Keratinocyte (primary cell): ENCODE measurements around the gene IGFALS. TPM values are rescaled to one million over a fixed set of nuclear protein-coding genes. Genes with fewer than 3 reads are reported as not detected.

ENCODE experiments used
- DNase-seq: peaks from one replicate; pipeline ENCODE4 v3.0.0-alpha.2; 2011; ENCODE audit warnings: low read depth, missing footprints, low spot score
- FAIRE-seq: peaks from 2 replicates; lab custom pipeline; 2011; peaks lifted over from hg19 to GRCh38; lab: Jason Lieb, UNC
- H2AFZ ChIP-seq: 2 replicates; pipeline ENCODE4 v1.6.0; 2012; ENCODE audit warnings: low read length, control low read depth, inconsistent platforms; ENCODE audit not compliant: control insufficient read depth
- H3K27ac ChIP-seq: 2 replicates; pipeline ENCODE4 v1.5.1; 2011; ENCODE audit warnings: low read length; ENCODE audit not compliant: control insufficient read depth, insufficient read depth
- H3K27me3 ChIP-seq: 3 replicates; pipeline ENCODE4 v1.6.0; 2011; ENCODE audit warnings: low read length; ENCODE audit not compliant: control insufficient read depth, insufficient read depth; ENCODE audit errors: extremely low read depth
- H3K36me3 ChIP-seq, 2 experiments: 2 replicates in 1 of 2; 3 replicates in 1 of 2; pipeline ENCODE4 v1.5.1; 2011; ENCODE audit warnings: low read length in 2 of 2, mild to moderate bottlenecking in 1 of 2; ENCODE audit not compliant: control insufficient read depth in 2 of 2, insufficient read depth in 2 of 2; ENCODE audit errors: extremely low read depth in 1 of 2
- H3K4me1 ChIP-seq: 3 replicates; pipeline ENCODE4 v1.5.1; 2011; ENCODE audit warnings: low read length; ENCODE audit not compliant: control insufficient read depth, insufficient read depth; ENCODE audit errors: extremely low read depth
- H3K4me2 ChIP-seq: 3 replicates; pipeline ENCODE4 v1.6.0; 2011; ENCODE audit warnings: low read depth, low read length; ENCODE audit not compliant: control insufficient read depth, insufficient read depth; ENCODE audit errors: extremely low read depth
- H3K4me3 ChIP-seq, 3 experiments: fragments of 200-600 bp in 1 of 3; sonication (generic) in 1 of 3; 2 replicates in 2 of 3; 3 replicates in 1 of 3; pipeline ENCODE4 v1.5.1; 2011 to 2016; ENCODE audit warnings: low read length in 3 of 3, mild to moderate bottlenecking in 3 of 3, control low read depth in 2 of 3, inconsistent platforms in 1 of 3, low read depth in 1 of 3, mixed read lengths in 1 of 3, mixed run types in 1 of 3, moderate library complexity in 1 of 3; ENCODE audit not compliant: control insufficient read depth in 2 of 3, insufficient read depth in 2 of 3; ENCODE audit errors: extremely low read depth in 1 of 3
- H3K79me2 ChIP-seq: 2 replicates; pipeline ENCODE4 v1.6.0; 2012; ENCODE audit warnings: low read length; ENCODE audit not compliant: control insufficient read depth, insufficient read depth
- H3K9ac ChIP-seq: 3 replicates; pipeline ENCODE4 v1.6.0; 2011; ENCODE audit warnings: low read length; ENCODE audit not compliant: control insufficient read depth, insufficient read depth; ENCODE audit errors: extremely low read depth
- H3K9me1 ChIP-seq: 3 replicates; pipeline ENCODE4 v1.6.0; 2011; ENCODE audit warnings: low read length; ENCODE audit not compliant: control insufficient read depth, insufficient read depth; ENCODE audit errors: extremely low read depth
- H3K9me3 ChIP-seq: 2 replicates; pipeline ENCODE4 v1.5.1; 2012; ENCODE audit warnings: low read depth, low read length; ENCODE audit not compliant: control insufficient read depth
- H4K20me1 ChIP-seq: 3 replicates; pipeline ENCODE4 v1.6.0; 2011; ENCODE audit warnings: low read length; ENCODE audit not compliant: control insufficient read depth, insufficient read depth; ENCODE audit errors: extremely low read depth
- CTCF ChIP-seq, 3 experiments: IDR thresholded peaks in 1 of 3; conservative IDR thresholded peaks in 1 of 3; optimal IDR thresholded peaks in 1 of 3; 2 replicates in 2 of 3; 3 replicates in 1 of 3; pipeline versions ENCODE3 to v1.5.1; 2011; ENCODE audit warnings: low read length in 3 of 3, mild to moderate bottlenecking in 3 of 3, moderate library complexity in 2 of 3, control low read depth in 1 of 3, inconsistent platforms in 1 of 3; ENCODE audit not compliant: insufficient read depth in 2 of 3; ENCODE audit errors: extremely low read depth in 1 of 3
- EZH2 ChIP-seq: IDR thresholded peaks from one replicate; pipeline ENCODE4 v1.6.1; 2012; ENCODE audit warnings: inconsistent platforms, mild to moderate bottlenecking, low read length, moderate library complexity
- dilution Hi-C: fragments of 300-500 bp; cut with MboI; formaldehyde crosslinking; loops from one replicate; pipeline ENCODE4 v1.7.0; 2020; ENCODE audit warnings: low sequenced_read_pairs; ENCODE audit not compliant: extremely low pct_ligation_motif_present
- polyA plus RNA-seq, 5 experiments: library from polyadenylated mRNA; depleted of rRNA in 3 of 5; stranded (reverse) in 3 of 5; stranded (forward) in 1 of 5; unstranded in 1 of 5; fragments of >200 nt; gene quantifications; 1 replicate in 1 of 5; 2 replicates in 3 of 5; 3 replicates in 1 of 5; pipeline versions ENCODE4 v1.2.1 to v1.2.3, GENCODE V29; 2011 to 2012; ENCODE audit warnings: missing spikeins in 2 of 5, low read depth in 1 of 5, low replicate concordance in 1 of 5

Gene IGFALS
- polyA plus RNA-seq, 1 donor (not counting 4 experiments of a cell fraction or from before 2014, with no cell fraction given), result not detected

DNA sequence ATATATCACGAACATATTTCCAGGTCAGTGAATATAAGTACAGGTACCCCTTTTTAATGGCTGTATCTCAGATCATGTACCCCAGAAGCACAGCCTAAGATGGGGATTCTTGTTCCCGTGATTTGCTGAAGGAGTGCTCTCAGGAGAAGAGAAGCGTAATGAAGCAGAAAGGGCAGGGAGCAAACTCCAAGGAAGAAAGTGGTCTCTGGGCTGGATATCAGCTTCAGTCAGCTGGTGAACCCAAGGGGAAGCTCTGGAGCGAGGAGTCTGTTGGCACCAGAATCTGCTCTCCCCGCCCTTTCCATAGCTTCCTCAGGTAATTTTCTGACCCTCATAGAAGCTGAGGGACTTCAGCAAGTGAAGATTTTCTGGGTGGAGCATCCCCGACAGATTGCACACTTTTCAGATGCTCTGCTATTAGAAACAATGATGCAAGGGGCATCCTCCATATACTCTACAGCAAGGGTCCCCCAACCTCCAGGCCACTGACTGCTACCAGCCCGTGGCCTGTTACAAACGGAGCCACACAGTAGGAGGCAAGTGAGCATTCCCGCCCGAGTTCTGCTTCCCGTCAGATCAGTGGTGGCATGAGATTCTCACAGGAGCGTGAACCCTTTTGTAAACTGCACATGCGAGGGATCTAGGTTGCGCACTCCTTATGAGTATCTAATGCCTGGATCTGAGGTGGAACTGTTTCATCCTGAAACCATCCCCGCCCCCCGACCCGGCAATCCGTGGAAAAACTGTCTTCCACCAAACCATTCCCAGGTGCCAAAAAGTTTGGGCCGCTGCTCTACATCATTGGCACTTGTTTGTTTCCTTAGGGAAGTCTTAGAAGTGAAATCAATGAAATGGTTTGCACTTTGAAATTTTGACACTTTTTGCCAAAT, 37.9 kb upstream of the IGFALS start:
- H3K4me3 ChIP-seq, result no peak overlapping the region
- no peaks in the 10 kb centered on the region for H3K9me3 ChIP-seq
- no peak for DNase-seq
- dilution Hi-C loops, result no loop called here
- no peak overlapping the region for H3K4me2 ChIP-seq
- no peak overlapping the region for H2AFZ ChIP-seq
- H3K9me1 ChIP-seq, result no peaks in the 10 kb centered on the region
- FAIRE-seq, result no peak
- H3K27me3 ChIP-seq, result no peaks in the 10 kb centered on the region
- H3K4me1 ChIP-seq, result peaks cover 32% of the 10 kb centered on the region
- no peaks in the 10 kb centered on the region for H4K20me1 ChIP-seq
- H3K27ac ChIP-seq, result no peak overlapping the region
- H3K79me2 ChIP-seq, result peaks cover 26% of the 10 kb centered on the region
- no peak overlapping the region for H3K9ac ChIP-seq
- H3K36me3 ChIP-seq, result peaks cover 1 to 5% of the 10 kb centered on the region in 2 experiments
- TF ChIP-seq CTCF (optimal IDR thresholded peaks at IDR 0.05 in 1 of 3, IDR thresholded peaks at IDR 0.05 in 1 of 3, conservative IDR thresholded peaks at IDR 0.05 in 1 of 3; ENCODE audit: extremely low read depth in 1 of 3, insufficient read depth in 2 of 3, low read length in 3 of 3) (no peak), EZH2 (no peak)

GRCh38 chr16:1830213-1830612, 36.7 kb upstream of the IGFALS start:
- Histone ChIP-seq H2AFZ (no peak overlapping the region), H3K4me3 (no peak overlapping the region), H3K27ac (no peak overlapping the region), H3K4me2 (no peak overlapping the region), H3K9me1 (no peaks in the 10 kb centered on the region), H3K36me3 (peaks cover 1 to 5% of the 10 kb centered on the region in 2 experiments), H3K9ac (no peak overlapping the region), H3K9me3 (no peaks in the 10 kb centered on the region), H3K4me1 (peaks cover 35% of the 10 kb centered on the region), H3K79me2 (peaks cover 26% of the 10 kb centered on the region), H3K27me3 (no peaks in the 10 kb centered on the region), H4K20me1 (no peaks in the 10 kb centered on the region)
- dilution Hi-C loops, result no loop called here
- FAIRE-seq (no peak), DNase-seq (no peak)
- TF ChIP-seq CTCF (optimal IDR thresholded peaks at IDR 0.05 in 1 of 3, IDR thresholded peaks at IDR 0.05 in 1 of 3, conservative IDR thresholded peaks at IDR 0.05 in 1 of 3; ENCODE audit: extremely low read depth in 1 of 3, insufficient read depth in 2 of 3, low read length in 3 of 3), result no peak
- no peak for TF ChIP-seq EZH2
